ENCODE measurements around the gene ETNK2. TPM values are rescaled to one million over a fixed set of nuclear protein-coding genes. Genes with fewer than 3 reads are reported as not detected.

The ETNK2 gene
- total and polyA plus RNA-seq, 2 experiments from 2014 or later, result 7.6 to 26.2 TPM

DNA sequence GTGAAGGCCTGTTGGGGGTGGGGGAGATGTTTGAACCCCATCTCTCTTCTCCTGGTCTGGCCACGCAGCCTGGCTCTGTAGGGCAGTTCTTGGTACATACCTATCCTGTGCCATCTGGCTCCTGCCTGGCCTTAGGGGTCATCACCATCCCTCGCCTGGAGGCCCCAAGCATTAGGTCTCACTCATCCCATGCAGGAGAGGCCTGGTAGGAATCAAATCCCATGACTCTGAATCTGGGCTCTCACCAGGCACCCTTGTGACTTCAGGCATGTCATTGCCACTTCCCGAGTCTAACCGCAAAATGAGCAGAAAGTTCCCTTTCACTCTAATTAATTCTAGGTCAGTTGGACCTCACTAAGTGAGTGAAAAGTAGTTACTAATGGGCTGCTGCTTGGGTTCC lies 37.2 kb downstream of the ETNK2 start:
- Histone ChIP-seq H3K36me3 (ENCODE audit: insufficient read depth) (peaks cover 24% of the 10 kb centered on the region), H3K27ac (ENCODE audit: low read depth) (peak overlapping the region; percentile 26; the same call in 1 of the 2 replicates), H3K9me2 (ENCODE audit: insufficient read depth) (no peaks in the 10 kb centered on the region), H2AFZ (no peak overlapping the region), H3K27me3 (ENCODE audit: insufficient read depth) (no peaks in the 10 kb centered on the region), H3K4me3 (no peak overlapping the region), H3K4me1 (ENCODE audit: insufficient read depth) (peaks cover 39% of the 10 kb centered on the region), H3K79me2 (replicated peaks; ENCODE audit: insufficient read depth) (peaks cover 63% of the 10 kb centered on the region), H3K4me2 (no peak overlapping the region), H4K20me1 (replicated peaks; ENCODE audit: insufficient read depth) (peaks cover 24% of the 10 kb centered on the region), H3F3A (replicated peaks; ENCODE audit: low read depth) (0 out of 2 replicates have a peak, but pooled peaks cover under 1% of the 10 kb centered on the region)
- peaks cover 12% of the 10 kb centered on the region for H3K27me3 Mint-ChIP-seq (ENCODE audit: insufficient read depth, low read depth, poor library complexity)
- TF ChIP-seq EZH2 (IDR thresholded peaks at IDR 0.05; ENCODE audit: low read depth, unreplicated experiment), result no peak
- no peak for TF ChIP-seq NANOG (IDR thresholded peaks at IDR 0.05; ENCODE audit: borderline replicate concordance)
- no peak for TF ChIP-seq CREB1 (CRISPR knock-in tag; IDR thresholded peaks at IDR 0.05; ENCODE audit: low read depth)
- no peak for TF ChIP-seq STAT1 (IDR thresholded peaks at IDR 0.05; ENCODE audit: unreplicated experiment)
- TF ChIP-seq CTCF (conservative IDR thresholded peaks at IDR 0.05; ENCODE audit: low read depth in 2 of 2), result no peak
- TF ChIP-seq JUNB (IDR thresholded peaks at IDR 0.05; ENCODE audit: unreplicated experiment), result no peak
- TF ChIP-seq EZH2phosphoT487 (IDR thresholded peaks at IDR 0.05; ENCODE audit: unreplicated experiment), result no peak
- TF ChIP-seq, protein P1, sequence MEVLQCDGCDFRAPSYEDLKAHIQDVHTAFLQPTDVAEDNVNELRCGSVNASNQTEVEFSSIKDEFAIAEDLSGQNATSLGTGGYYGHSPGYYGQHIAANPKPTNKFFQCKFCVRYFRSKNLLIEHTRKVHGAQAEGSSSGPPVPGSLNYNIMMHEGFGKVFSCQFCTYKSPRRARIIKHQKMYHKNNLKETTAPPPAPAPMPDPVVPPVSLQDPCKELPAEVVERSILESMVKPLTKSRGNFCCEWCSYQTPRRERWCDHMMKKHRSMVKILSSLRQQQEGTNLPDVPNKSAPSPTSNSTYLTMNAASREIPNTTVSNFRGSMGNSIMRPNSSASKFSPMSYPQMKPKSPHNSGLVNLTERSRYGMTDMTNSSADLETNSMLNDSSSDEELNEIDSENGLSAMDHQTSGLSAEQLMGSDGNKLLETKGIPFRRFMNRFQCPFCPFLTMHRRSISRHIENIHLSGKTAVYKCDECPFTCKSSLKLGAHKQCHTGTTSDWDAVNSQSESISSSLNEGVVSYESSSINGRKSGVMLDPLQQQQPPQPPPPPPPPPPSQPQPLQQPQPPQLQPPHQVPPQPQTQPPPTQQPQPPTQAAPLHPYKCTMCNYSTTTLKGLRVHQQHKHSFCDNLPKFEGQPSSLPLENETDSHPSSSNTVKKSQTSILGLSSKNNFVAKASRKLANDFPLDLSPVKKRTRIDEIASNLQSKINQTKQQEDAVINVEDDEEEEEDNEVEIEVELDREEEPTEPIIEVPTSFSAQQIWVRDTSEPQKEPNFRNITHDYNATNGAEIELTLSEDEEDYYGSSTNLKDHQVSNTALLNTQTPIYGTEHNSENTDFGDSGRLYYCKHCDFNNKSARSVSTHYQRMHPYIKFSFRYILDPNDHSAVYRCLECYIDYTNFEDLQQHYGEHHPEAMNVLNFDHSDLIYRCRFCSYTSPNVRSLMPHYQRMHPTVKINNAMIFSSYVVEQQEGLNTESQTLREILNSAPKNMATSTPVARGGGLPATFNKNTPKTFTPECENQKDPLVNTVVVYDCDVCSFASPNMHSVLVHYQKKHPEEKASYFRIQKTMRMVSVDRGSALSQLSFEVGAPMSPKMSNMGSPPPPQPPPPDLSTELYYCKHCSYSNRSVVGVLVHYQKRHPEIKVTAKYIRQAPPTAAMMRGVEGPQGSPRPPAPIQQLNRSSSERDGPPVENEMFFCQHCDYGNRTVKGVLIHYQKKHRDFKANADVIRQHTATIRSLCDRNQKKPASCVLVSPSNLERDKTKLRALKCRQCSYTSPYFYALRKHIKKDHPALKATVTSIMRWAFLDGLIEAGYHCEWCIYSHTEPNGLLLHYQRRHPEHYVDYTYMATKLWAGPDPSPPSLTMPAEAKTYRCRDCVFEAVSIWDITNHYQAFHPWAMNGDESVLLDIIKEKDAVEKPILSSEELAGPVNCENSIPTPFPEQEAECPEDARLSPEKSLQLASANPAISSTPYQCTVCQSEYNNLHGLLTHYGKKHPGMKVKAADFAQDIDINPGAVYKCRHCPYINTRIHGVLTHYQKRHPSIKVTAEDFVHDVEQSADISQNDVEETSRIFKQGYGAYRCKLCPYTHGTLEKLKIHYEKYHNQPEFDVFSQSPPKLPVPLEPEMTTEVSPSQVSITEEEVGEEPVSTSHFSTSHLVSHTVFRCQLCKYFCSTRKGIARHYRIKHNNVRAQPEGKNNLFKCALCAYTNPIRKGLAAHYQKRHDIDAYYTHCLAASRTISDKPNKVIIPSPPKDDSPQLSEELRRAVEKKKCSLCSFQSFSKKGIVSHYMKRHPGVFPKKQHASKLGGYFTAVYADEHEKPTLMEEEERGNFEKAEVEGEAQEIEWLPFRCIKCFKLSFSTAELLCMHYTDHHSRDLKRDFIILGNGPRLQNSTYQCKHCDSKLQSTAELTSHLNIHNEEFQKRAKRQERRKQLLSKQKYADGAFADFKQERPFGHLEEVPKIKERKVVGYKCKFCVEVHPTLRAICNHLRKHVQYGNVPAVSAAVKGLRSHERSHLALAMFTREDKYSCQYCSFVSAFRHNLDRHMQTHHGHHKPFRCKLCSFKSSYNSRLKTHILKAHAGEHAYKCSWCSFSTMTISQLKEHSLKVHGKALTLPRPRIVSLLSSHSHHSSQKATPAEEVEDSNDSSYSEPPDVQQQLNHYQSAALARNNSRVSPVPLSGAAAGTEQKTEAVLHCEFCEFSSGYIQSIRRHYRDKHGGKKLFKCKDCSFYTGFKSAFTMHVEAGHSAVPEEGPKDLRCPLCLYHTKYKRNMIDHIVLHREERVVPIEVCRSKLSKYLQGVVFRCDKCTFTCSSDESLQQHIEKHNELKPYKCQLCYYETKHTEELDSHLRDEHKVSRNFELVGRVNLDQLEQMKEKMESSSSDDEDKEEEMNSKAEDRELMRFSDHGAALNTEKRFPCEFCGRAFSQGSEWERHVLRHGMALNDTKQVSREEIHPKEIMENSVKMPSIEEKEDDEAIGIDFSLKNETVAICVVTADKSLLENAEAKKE (CRISPR knock-in tag; IDR thresholded peaks at IDR 0.05), result no peak
- TF ChIP-seq, protein P2, sequence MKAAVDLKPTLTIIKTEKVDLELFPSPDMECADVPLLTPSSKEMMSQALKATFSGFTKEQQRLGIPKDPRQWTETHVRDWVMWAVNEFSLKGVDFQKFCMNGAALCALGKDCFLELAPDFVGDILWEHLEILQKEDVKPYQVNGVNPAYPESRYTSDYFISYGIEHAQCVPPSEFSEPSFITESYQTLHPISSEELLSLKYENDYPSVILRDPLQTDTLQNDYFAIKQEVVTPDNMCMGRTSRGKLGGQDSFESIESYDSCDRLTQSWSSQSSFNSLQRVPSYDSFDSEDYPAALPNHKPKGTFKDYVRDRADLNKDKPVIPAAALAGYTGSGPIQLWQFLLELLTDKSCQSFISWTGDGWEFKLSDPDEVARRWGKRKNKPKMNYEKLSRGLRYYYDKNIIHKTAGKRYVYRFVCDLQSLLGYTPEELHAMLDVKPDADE (IDR thresholded peaks at IDR 0.05), result no peak
- no peak for TF ChIP-seq ZNF114 (CRISPR knock-in tag; IDR thresholded peaks at IDR 0.05)
- TF ChIP-seq POLR2AphosphoS5 (IDR thresholded peaks at IDR 0.05; ENCODE audit: low read depth), result no peak
- TF ChIP-seq, protein P3, sequence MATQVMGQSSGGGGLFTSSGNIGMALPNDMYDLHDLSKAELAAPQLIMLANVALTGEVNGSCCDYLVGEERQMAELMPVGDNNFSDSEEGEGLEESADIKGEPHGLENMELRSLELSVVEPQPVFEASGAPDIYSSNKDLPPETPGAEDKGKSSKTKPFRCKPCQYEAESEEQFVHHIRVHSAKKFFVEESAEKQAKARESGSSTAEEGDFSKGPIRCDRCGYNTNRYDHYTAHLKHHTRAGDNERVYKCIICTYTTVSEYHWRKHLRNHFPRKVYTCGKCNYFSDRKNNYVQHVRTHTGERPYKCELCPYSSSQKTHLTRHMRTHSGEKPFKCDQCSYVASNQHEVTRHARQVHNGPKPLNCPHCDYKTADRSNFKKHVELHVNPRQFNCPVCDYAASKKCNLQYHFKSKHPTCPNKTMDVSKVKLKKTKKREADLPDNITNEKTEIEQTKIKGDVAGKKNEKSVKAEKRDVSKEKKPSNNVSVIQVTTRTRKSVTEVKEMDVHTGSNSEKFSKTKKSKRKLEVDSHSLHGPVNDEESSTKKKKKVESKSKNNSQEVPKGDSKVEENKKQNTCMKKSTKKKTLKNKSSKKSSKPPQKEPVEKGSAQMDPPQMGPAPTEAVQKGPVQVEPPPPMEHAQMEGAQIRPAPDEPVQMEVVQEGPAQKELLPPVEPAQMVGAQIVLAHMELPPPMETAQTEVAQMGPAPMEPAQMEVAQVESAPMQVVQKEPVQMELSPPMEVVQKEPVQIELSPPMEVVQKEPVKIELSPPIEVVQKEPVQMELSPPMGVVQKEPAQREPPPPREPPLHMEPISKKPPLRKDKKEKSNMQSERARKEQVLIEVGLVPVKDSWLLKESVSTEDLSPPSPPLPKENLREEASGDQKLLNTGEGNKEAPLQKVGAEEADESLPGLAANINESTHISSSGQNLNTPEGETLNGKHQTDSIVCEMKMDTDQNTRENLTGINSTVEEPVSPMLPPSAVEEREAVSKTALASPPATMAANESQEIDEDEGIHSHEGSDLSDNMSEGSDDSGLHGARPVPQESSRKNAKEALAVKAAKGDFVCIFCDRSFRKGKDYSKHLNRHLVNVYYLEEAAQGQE (IDR thresholded peaks at IDR 0.05; ENCODE audit: unreplicated experiment), result no peak
- TF ChIP-seq ZNF331 (CRISPR knock-in tag; IDR thresholded peaks at IDR 0.05; ENCODE audit: low read depth), result no peak
- peaks cover 34% of the 10 kb centered on the region for H3K4me1 Mint-ChIP-seq
- ATAC-seq (no peak), DNase-seq (ENCODE audit: low spot score) (no peak)
- peaks cover 61% of the 10 kb centered on the region for H3K36me3 Mint-ChIP-seq (ENCODE audit: low read depth)
- H3K9me3 Mint-ChIP-seq, result no peaks in the 10 kb centered on the region
- no peak overlapping the region for H3K4me3 Mint-ChIP-seq
- H3K27ac Mint-ChIP-seq, result peak overlapping the region; percentile 80
